HCT116 (cell line): Measurements from ENCODE around the gene SCT. TPM values are rescaled to one million over a fixed set of nuclear protein-coding genes. Genes with fewer than 3 reads are reported as not detected.

Experiments used
- ATAC-seq: fragments of 200-7000 bp; cut with Tn5 transposase; 2 replicates; pipeline ENCODE4 v1.9.1; 2020; ENCODE audit warnings: mild to moderate bottlenecking, moderate library complexity
- BruUV-seq: library from RNA; stranded (reverse); fragments of 400-500 nt; replicated peaks from 2 replicates; lab custom pipeline; 2021; lab: Mats Ljungman, UMichigan
- CTCF ChIA-PET: fragments of 300-600 bp; sonication (Branson Sonifier 250); formaldehyde crosslinking; loops from one replicate; lab custom pipeline; 2021; ENCODE audit warnings: antibody characterized with exemption; lab: Charles Lee
- POLR2A ChIA-PET: fragments of 300-600, 350-600 bp; sonication (Branson Sonifier 250); formaldehyde crosslinking; loops from one replicate; lab custom pipeline; 2021; ENCODE audit warnings: antibody characterized with exemption; lab: Charles Lee
- RAD21 ChIA-PET, 2 experiments: fragments of 300-600 bp; sonication (Branson Sonifier 250); formaldehyde crosslinking; loops; one replicate each; lab custom pipeline; 2023; ENCODE audit warnings: low total read pairs in 2 of 2; ENCODE audit not compliant: uncharacterized antibody in 2 of 2, unreplicated experiment in 2 of 2, low non-redundant PET in 1 of 2; lab: Charles Lee
- DNase-seq: peaks from one replicate; pipeline ENCODE4 v3.0.0-alpha.2; 2010; ENCODE audit warnings: low read depth, low spot score
- H2AFZ ChIP-seq: fragments of 200-600 bp; shearing (Covaris generic), sonication (generic); 2 replicates; pipeline ENCODE4 v1.6.1; 2017; ENCODE audit warnings: low read depth, mixed run types, mixed read lengths, antibody characterized with exemption, low read length; ENCODE audit not compliant: poor library complexity, severe bottlenecking
- H3K27ac ChIP-seq: 2 replicates; pipeline ENCODE4 v1.5.1; 2012; ENCODE audit warnings: low read depth, low read length
- H3K27me3 ChIP-seq: fragments of 200-600 bp; sonication (generic); 2 replicates; pipeline ENCODE4 v1.6.1; 2016; ENCODE audit warnings: mixed run types, low read length, mixed read lengths; ENCODE audit not compliant: insufficient read depth
- H3K36me3 ChIP-seq, 2 experiments: fragments of 200-500 bp in 1 of 2; fragments of 200-600 bp in 1 of 2; sonication (Bioruptor generic) in 1 of 2; sonication (generic) in 1 of 2; 2 replicates each; pipeline versions ENCODE4 v1.5.1 to v1.6.1; 2014 to 2016; ENCODE audit warnings: low read length in 2 of 2, inconsistent platforms in 1 of 2, mixed read lengths in 1 of 2, mixed run types in 1 of 2; ENCODE audit not compliant: insufficient read depth in 2 of 2, control insufficient read depth in 1 of 2
- H3K4me1 ChIP-seq, 2 experiments: fragments of 200-600 bp in 1 of 2; sonication (generic) in 1 of 2; 2 replicates each; pipeline versions ENCODE4 v1.5.1 to v1.6.1; 2012 to 2017; ENCODE audit warnings: low read length in 2 of 2, inconsistent platforms in 1 of 2, mild to moderate bottlenecking in 1 of 2, mixed read lengths in 1 of 2, mixed run types in 1 of 2, moderate library complexity in 1 of 2; ENCODE audit not compliant: insufficient read depth in 2 of 2, control insufficient read depth in 1 of 2
- H3K4me2 ChIP-seq: fragments of 200-600 bp; sonication (generic); 2 replicates; pipeline ENCODE4 v1.6.1; 2017; ENCODE audit warnings: mixed run types, low read length, mixed read lengths
- H3K4me3 ChIP-seq, 2 experiments: fragments of 200-600 bp in 1 of 2; sonication (generic) in 1 of 2; replicated peaks in 1 of 2; 2 replicates each; pipeline ENCODE4 v1.5.1; 2011 to 2016; ENCODE audit warnings: low read length in 2 of 2, control low read depth in 1 of 2, low read depth in 1 of 2, mild to moderate bottlenecking in 1 of 2, mixed read lengths in 1 of 2, mixed run types in 1 of 2
- H3K79me2 ChIP-seq: fragments of 200-600 bp; sonication (generic); 2 replicates; pipeline ENCODE4 v1.6.1; 2017; ENCODE audit warnings: mild to moderate bottlenecking, mixed run types, low read length, moderate library complexity, mixed read lengths; ENCODE audit not compliant: insufficient read depth
- H3K9ac ChIP-seq: fragments of 200-600 bp; sonication (generic); 2 replicates; pipeline ENCODE4 v1.6.1; 2016; ENCODE audit warnings: low read length, mixed read lengths
- H3K9me2 ChIP-seq: fragments of 200-600 bp; sonication (generic), shearing (Covaris generic); 2 replicates; pipeline ENCODE4 v1.6.1; 2017; ENCODE audit warnings: mixed run types, mild to moderate bottlenecking, moderate library complexity; ENCODE audit not compliant: insufficient read depth
- H3K9me3 ChIP-seq, 2 experiments: fragments of 200-500 bp in 1 of 2; fragments of 200-600 bp in 1 of 2; sonication (Bioruptor generic) in 1 of 2; sonication (generic) in 1 of 2; 2 replicates each; pipeline ENCODE4 v1.6.1; 2014 to 2017; ENCODE audit warnings: low read length in 2 of 2, mixed read lengths in 2 of 2, inconsistent platforms in 1 of 2, low read depth in 1 of 2, mild to moderate bottlenecking in 1 of 2, mixed run types in 1 of 2, moderate library complexity in 1 of 2; ENCODE audit not compliant: control insufficient read depth in 1 of 2, insufficient read depth in 1 of 2
- H4K20me1 ChIP-seq: fragments of 200-600 bp; sonication (generic), shearing (Covaris generic); 2 replicates; pipeline ENCODE4 v1.6.1; 2017; ENCODE audit warnings: mixed run types, mild to moderate bottlenecking, moderate library complexity; ENCODE audit not compliant: insufficient read depth
- RAD21 ChIP-seq: IDR thresholded peaks from 2 replicates; pipeline ENCODE4 v1.6.1; 2012; ENCODE audit warnings: low read depth, mild to moderate bottlenecking
- SIN3A ChIP-seq: IDR thresholded peaks from 2 replicates; pipeline ENCODE4 v1.6.1; 2012; ENCODE audit warnings: low read depth
- ZBTB33 ChIP-seq: IDR thresholded peaks from 2 replicates; pipeline ENCODE4 v1.6.1; 2011; ENCODE audit warnings: mild to moderate bottlenecking, low read length, moderate library complexity; ENCODE audit not compliant: insufficient replicate concordance; ENCODE audit errors: extremely low read depth
- intact Hi-C: fragments of 100-400 bp; cut with micrococcal nuclease; formaldehyde crosslinking; loops from 2 replicates; pipeline ENCODE4 v1.10.0; 2022
- total RNA-seq: library from RNA; stranded (reverse); gene quantifications from one replicate; pipeline ENCODE4 v1.2.1, GENCODE V29; 2021; ENCODE audit not compliant: unreplicated experiment
- TF ChIP-seq, protein P1 (sequence below), 3 experiments: fragments of 200-600 bp in 1 of 3; sonication (generic) in 1 of 3; IDR thresholded peaks in 2 of 3; conservative IDR thresholded peaks in 1 of 3; 2 replicates each; pipeline ENCODE4 v1.5.1; 2012 to 2017; ENCODE audit warnings: low read depth in 2 of 3, low read length in 2 of 3, antibody characterized with exemption in 1 of 3, borderline replicate concordance in 1 of 3, control low read depth in 1 of 3, mild to moderate bottlenecking in 1 of 3, mixed read lengths in 1 of 3, mixed run types in 1 of 3, moderate library complexity in 1 of 3; ENCODE audit not compliant: insufficient read depth in 1 of 3

SCT gene
- total RNA-seq, 1 experiment from 2014 or later, result not detected

DNA sequence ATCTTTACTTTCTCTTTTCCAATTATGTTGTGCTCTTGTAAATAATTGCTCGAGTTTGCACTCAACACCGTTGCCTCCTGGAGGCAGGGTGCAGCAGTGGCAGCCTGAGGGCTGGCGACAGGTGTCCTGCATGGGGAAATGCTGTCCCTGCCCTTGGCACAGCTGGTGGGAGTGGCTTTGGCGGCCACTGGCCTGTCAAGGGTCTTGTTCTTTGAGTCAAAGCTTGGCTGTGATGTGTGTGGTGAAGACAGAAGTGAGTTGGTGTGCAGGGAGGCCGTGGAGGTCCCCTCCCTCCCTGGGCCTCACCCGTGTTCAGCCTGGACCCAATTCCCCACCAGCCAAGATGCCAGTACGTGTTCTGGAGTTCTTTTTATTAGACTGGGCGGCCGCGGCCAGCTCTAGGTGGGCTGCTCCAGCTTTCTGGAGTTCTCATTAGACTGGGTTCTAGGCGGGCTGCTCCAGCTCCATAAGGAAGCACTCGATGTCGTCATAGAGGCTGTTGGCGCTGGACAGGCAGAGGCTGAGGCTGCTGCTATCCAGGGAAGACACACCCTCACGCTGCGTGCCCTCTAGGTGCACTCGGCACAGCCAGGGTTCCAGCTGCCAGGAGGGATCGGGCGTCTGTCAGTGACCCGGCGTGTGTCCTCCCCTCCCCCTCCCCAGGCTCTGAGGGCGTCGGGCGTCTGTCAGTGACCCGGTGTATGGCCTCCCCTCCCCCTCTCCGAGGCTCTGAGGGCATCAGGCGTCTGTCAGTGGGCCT lies 14.6 kb downstream of the SCT start:
- no peak overlapping the region for H3K4me2 ChIP-seq
- CTCF ChIA-PET, result interaction anchor here (0.8 to 1.8 kb wide), 3 partner anchors 12 to 58 kb away, joined by 3 to 4 read pairs (median 3); no protein-coding TSS in a partner anchor
- peak; percentile 62 for TF ChIP-seq SIN3A
- TF ChIP-seq, protein P1, sequence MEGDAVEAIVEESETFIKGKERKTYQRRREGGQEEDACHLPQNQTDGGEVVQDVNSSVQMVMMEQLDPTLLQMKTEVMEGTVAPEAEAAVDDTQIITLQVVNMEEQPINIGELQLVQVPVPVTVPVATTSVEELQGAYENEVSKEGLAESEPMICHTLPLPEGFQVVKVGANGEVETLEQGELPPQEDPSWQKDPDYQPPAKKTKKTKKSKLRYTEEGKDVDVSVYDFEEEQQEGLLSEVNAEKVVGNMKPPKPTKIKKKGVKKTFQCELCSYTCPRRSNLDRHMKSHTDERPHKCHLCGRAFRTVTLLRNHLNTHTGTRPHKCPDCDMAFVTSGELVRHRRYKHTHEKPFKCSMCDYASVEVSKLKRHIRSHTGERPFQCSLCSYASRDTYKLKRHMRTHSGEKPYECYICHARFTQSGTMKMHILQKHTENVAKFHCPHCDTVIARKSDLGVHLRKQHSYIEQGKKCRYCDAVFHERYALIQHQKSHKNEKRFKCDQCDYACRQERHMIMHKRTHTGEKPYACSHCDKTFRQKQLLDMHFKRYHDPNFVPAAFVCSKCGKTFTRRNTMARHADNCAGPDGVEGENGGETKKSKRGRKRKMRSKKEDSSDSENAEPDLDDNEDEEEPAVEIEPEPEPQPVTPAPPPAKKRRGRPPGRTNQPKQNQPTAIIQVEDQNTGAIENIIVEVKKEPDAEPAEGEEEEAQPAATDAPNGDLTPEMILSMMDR (IDR thresholded peaks at IDR 0.05 in 2 of 3, conservative IDR thresholded peaks at IDR 0.05 in 1 of 3; ENCODE audit: borderline replicate concordance in 1 of 3, insufficient read depth in 1 of 3, low read depth in 2 of 3, low read length in 2 of 3), result peak in 2 of 3 experiments; percentile 61 to 62; a peak in 4 of 6 replicates
- no peak for TF ChIP-seq RAD21
- peak; percentile 11 for TF ChIP-seq ZBTB33
- TF ChIP-seq, all 23 proteins: peak for 3

More for the DNA sequence above, 14.6 kb downstream of the SCT start:
- Histone ChIP-seq H3K4me3 (no peak overlapping the region), H3K27ac (peak overlapping the region; percentile 47; the same call in 1 of the 2 replicates), H3K9ac (no peak overlapping the region), H3K27me3 (no peaks in the 10 kb centered on the region), H3K9me3 (no peaks in the 10 kb centered on the region), H3K4me1 (peaks cover 8 to 42% of the 10 kb centered on the region in 2 experiments), H3K36me3 (peaks cover 23 to 25% of the 10 kb centered on the region in 2 experiments; a peak in 3 of 4 replicates), H2AFZ (no peak overlapping the region), H3K79me2 (peaks cover 27% of the 10 kb centered on the region; the same call in 1 of the 2 replicates), H4K20me1 (peaks cover 13% of the 10 kb centered on the region; the same call in 1 of the 2 replicates), H3K9me2 (no peaks in the 10 kb centered on the region)
- intact Hi-C loops, result loop anchor here (1.0 to 2.0 kb wide), 2 partner anchors 36 to 53 kb away; partner anchors contain the start of gene PHRF1
- ATAC-seq (peak; percentile 13; the same call in 1 of the 2 replicates), DNase-seq (peak; percentile 16)
- ChIA-PET RAD21 (no interaction called here), POLR2A (interaction anchor here (1.0 kb wide), 1 partner anchor 57 kb away, joined by 3 read pairs; no protein-coding TSS in a partner anchor)
- no TSS peak for BruUV-seq
